PC-3 (cell line): ENCODE measurements around the gene MCHR1.

Source experiments
- CTCF ChIP-seq: fragments of 300-600 bp; sonication (generic); conservative IDR thresholded peaks from 2 replicates; pipeline ENCODE4 v1.5.1; 2017; ENCODE audit warnings: antibody characterized with exemption, low read depth, mild to moderate bottlenecking, low read length
- EZH2phosphoT487 ChIP-seq: fragments of 300-600 bp; sonication (generic); IDR thresholded peaks from 2 replicates; pipeline ENCODE4 v1.6.1; 2018; ENCODE audit warnings: mild to moderate bottlenecking, antibody characterized with exemption, low read length, borderline replicate concordance

- TF ChIP-seq CTCF (no peak), EZH2phosphoT487 (no peak)
Measured at GRCh38 chr22:40691532-40691931, 12.2 kb downstream of the MCHR1 start.
